UCSD-AML1 (cell line): Measurements from ENCODE around the gene GYG2.
"Not testable (repeated sequence)": the region's sequence is repeated elsewhere in the genome, so short reads cannot be mapped to it uniquely, and the experiment has no call there.

Source experiments
- DNase-seq: peaks from one replicate; lab custom pipeline; 2025; ENCODE audit not compliant: unreplicated experiment; lab: John Stamatoyannopoulos, UW

Gene GYG2

DNA sequence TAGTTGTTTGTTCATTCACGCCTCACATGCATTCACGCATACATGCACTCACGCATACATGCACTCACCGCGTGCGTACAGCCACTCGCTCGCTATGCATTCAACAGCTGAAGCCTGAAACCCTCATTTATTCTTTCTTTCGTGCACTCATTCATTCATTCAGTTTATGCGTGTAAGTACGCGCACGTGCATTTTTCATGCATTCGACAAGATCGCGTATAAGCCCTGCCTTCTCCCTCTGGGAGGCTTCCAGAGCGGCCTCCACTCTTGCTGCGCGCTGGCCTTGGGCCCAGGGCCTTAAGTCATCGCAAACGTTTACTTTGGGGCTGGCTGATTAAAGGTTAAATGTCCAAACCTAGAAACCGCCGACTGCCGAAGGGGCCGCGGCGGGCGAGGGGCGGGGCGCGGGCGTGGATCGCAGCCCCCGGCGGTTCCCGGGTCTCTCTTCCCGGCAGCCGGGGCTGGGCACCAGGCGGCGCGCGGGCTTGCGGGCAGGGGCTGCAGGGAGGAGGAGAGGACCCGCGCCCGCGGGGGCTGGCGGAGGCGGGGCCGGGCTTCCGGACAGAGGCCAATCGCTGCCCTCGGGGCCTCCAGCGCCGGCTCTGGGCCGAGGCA, at the start of gene GYG2:
TSS of gene GYG2 (plus strand) at position 587 of the 615 bp plus-strand sequence. CDS start 1,259 bp downstream, outside the sequence.
- DNase-seq, result no peak

- DNase-seq, result not testable (repeated sequence)
Observed at GRCh38 chrX:2780472-2781225, 48.1 kb upstream of the GYG2 start.

DNA sequence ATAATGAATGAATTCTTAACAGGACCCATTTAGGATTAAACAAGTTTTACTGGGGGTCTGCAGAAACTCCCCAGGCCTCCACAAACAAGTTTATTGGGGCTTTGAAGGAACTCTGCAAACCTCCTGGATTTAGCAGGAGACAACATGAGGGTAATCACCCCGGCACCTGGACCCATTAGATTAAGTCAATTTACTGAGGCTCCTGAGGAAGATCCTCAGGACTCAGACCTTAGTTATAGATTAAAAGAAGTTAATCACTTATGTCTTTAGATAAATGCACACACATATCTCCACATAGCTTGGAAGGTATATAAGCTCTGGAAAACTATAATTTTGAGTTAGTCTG, 47.5 kb upstream of the GYG2 start:
- no peak for DNase-seq

- no peak for DNase-seq
Observed at GRCh38 chrX:2781698-2782097, 47.0 kb upstream of the GYG2 start.

DNA sequence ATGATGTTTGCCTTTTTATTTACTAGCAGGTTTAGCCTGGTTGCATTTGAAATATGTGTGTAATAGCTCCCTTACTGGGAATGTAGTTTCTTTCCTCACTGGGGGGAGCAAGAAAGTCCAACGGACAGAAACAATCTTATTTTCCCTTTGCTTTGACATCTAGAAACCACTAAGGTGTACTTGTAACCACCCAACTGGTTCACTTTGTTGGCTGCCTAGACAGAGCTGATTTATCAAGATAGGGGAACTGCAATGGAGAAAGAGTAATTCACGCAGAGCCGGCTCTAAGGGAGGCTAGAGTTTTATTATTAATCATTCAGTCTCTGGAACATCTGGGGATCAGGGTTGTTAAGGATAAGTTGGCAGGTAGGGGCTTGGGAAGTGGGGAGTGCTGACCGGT, 46.6 kb upstream of the GYG2 start:
- no peak for DNase-seq

- no peak for DNase-seq
Observed at GRCh38 chrX:2782778-2783177, 46.0 kb upstream of the GYG2 start.

DNA sequence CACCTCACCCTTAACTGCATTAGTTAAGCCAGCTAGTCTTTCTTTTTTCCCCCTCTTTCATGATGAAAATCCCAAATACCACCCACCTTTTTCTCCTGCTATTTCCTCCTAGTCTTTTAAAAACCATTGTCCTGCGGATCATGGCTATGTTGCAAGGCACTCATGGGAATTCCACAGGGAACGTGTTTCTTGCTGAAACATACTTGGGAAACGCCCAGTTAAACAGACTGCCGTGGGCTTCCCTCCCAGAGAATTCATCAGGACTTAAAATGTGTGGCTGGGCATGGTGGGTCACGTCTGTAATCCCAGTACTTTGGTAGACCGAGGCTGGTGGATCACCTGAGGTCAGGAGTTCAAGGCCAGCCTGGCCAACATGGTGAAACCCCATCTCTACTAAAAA, 44.7 kb upstream of the GYG2 start:
- no peak for DNase-seq

- DNase-seq, result no peak
Observed at GRCh38 chrX:2785538-2785937, 43.2 kb upstream of the GYG2 start.

- DNase-seq, result no peak
Observed at GRCh38 chrX:2788980-2789379, 39.8 kb upstream of the GYG2 start.

DNA sequence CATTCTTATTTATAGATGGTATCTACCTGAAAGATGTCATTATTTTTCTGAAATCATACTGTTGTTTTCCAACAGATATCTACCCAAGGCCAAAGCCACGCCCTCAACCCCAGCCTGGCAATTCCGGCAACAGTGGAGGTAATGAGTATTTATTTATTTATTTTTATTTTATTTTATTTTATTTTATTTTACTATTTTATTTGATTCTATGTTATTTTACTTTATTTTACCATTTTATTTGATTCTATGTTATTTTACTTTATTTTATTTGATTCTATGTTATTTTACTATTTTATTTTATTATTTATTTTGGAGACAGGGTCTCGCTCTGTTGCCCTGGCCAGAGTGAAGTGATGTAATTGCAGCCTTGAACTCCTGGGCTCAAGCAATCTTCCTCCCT, 39.2 kb upstream of the GYG2 start:
- no peak for DNase-seq

GRCh38 chrX:2793752-2794151, 35.0 kb upstream of the GYG2 start:
- DNase-seq, result no peak

DNA sequence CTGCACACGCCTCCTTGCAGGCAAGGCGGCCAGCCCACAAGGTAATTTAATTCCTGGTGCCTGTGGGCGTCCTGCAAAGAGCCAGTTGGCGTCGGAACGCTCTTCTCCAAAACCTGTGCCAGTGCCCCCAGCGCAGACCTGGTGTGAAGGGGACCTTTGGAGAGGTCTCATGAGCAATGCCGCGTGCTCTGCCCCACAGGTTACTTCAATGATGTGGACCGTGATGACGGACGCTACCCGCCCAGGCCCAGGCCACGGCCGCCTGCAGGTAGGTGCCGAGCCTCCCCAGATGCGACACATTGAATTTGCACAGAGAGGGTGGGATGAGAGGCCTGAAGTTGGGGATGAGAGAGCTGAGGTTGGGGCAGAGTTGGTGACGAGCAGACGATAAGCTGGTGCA, 34.4 kb upstream of the GYG2 start:
- no peak for DNase-seq

- not testable (repeated sequence) for DNase-seq
Observed at GRCh38 chrX:2796808-2797207, 31.9 kb upstream of the GYG2 start.

DNA sequence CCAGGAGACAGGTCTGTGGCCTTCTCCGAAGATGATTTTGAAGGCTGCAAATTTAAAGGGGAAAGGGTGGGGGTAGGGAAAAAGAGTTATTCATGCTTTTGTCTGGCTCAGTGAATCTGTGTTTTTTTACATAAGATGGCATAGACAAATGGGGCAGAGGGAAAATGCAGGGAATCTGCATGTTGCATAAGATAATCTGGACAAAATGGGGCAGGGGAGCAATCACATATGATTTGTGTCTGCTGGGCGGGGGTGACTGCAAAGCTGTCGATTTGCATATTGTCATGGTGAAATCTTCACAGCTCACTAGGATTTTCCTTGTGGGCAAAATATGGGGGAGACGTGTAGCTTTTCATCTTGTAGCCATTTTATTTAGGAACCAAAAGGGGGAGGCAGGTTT, 29.4 kb upstream of the GYG2 start:
- DNase-seq, result no peak

DNA sequence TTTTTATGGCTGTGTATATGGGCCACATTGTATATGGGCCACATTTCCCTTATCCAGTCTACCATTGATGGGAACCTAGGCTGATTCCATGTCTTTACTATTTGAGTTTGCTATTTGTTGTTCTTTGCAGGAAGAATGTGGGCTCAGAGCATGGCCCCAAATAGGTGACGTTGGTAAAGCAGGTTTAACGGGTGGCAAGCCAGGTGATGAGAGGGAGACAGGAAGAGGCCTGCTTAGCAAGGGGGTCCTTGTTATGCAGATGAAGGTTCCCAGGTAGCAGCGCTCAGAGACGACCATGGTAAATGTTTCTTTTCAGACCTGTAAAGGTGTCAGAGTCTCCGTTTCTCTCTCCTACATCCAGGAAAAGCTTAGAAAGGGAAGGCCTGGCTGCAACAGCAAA, 28.8 kb upstream of the GYG2 start:
- not testable (repeated sequence) for DNase-seq

DNA sequence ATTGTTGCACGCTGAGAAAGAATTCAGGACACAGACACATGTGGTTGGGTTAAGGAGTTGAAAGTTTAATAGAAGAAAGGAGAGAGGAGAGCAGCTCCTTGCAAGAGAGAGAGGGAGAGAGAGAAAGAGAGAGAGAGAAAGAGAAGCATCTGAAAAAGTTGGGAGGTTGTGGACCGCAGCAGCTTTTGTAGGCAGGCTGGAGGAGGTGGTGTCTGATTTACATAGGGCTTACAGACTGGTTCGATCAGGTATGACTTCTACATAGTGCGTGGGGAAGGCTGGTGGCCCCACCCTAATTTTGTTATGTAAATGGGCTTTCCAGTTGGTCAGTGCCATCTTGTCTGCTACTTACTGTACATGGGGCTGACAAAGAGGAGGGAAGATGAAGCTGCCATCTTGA, 27.5 kb upstream of the GYG2 start:
- no peak for DNase-seq

DNA sequence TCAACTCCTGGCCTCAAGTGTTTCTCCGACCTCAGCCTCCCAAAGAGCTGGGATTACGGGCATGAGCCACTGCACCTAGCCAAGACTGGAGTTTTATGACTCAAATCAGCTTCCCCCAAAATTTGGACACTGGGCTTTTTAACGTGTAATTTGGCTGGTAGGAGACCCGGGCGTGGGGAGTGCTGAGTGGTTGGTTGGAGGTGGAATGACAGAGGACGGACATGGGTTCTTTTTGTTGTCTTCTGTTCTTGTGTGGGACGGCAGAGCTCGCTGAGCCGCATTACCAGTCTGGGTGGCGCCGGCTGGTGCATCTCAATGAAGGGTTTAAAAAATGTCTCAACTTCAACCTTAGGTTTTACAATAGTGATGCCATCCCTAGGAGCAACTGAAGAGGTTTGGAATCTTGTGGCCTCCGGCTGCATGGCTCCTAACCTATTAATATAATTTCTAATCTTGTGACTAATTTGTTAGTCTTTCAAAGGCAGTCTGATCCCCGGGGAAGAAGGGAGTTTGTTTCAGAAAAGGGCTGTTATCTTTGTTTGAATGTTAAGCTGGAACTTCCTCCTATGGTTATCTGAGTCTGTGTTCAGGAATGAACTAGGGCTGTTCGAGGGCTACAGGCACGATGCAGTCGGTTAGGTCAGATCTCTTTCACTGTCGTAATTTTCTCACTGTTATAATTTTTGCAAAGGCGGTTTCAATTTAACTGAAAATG, 26.2 kb upstream of the GYG2 start:
- not testable (repeated sequence) for DNase-seq

DNA sequence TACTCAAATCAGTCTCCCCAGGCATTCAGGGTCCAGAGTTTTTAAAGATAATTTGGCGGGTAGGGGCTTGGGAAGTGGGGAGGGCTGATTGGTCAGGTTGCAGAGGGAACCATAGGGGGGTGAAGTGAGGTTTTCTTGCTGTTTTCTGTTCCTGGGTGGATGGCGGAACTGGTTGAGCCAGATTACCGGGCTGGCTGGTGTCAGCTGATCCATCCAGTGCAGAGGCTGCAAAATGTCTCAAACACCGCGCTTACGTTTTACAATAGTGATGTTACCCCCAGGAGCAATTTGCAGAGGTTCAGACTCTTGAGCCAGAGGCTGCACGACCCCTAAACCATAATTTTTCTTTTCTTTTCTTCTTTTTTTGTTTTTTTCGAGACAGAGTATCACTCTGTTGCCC, 25.2 kb upstream of the GYG2 start:
- DNase-seq, result not testable (repeated sequence)

DNA sequence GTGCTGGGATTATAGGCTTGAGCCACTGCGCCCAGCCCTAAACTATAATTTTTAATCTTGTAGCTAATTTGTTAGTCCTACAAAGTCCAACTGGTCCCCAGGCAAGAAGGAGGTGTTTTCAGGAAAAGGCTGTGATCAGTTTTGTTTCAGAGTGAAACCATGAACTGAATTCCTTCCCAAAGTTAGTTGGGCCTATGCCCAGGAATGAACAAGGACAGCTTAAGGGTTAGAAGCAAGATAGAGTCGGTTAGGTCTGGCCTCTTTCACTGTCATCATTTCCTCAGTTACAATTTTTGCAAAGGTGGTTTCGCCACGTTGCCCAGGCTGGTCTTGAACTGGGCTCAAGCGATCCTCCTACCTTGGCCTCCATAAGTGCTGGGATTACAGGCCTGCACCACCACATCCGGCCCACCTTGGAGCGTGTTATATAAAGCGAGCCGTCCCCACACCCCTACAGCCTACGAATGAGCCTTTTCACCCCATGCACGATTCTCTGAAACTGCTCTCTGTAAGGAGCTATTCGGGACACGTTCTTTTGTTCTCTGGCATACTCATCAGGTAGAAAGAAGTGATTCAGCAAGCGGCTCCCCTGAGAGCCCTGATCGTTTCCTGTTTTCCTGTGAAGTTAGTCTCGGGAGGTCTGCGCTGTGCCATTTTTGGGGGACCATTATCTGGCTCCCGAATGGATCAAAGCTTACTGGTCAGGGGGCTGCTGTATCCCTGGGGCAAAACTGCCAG, 24.5 kb upstream of the GYG2 start:
- DNase-seq, result not testable (repeated sequence)

DNA sequence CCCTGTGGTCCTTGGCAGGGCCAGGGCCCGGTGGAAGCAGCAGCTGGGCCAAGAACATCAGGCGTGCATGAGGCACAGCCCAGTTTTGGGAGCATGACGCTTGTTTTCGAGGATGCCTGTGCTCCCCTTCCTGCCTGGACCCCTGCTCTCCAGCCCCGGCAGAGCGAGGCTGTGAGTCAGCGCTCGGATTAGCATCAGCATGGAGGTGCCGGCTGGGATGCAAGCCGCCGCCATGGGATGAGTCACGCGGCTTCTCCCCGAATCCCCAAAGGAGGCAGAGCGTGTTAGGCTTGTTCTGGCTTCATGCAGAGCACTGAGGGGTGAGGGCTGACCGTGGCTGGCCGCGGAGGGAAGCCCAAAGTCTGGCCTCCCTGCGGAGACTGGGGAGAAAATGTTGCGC, 23.9 kb upstream of the GYG2 start:
- DNase-seq, result not testable (repeated sequence)

GRCh38 chrX:2811271-2811670, 17.5 kb upstream of the GYG2 start:
- no peak for DNase-seq
